Measurements from ENCODE around the gene ZCCHC14.

- no peak for TF ChIP-seq CTCF (IDR thresholded peaks at IDR 0.05; ENCODE audit: poor library complexity)
- TF ChIP-seq EZH2 (IDR thresholded peaks at IDR 0.05; ENCODE audit: borderline replicate concordance), result no peak
- no peak for TF ChIP-seq EZH2phosphoT487 (IDR thresholded peaks at IDR 0.05; ENCODE audit: low read depth, severe bottlenecking, unreplicated experiment)
Observed at GRCh38 chr16:87466975-87467501, 25.8 kb downstream of the ZCCHC14 start.

All from hepatocyte (in vitro differentiated cells).